DMS153 treated with DMSO at 0.1 percent for 48 hours (cell line): ENCODE measurements around the gene COL18A1.

Source experiments
- DNase-seq: peaks from one replicate; lab custom pipeline; 2025; ENCODE audit not compliant: unreplicated experiment; lab: John Stamatoyannopoulos, UW

Gene COL18A1

GRCh38 chr21:45466330-45467220 lies 61.6 kb downstream of the COL18A1 start:
- no peak for DNase-seq

GRCh38 chr21:45467221-45467779 lies 62.3 kb downstream of the COL18A1 start:
- DNase-seq: no peak

- DNase-seq: no peak
Observed at GRCh38 chr21:45468051-45468970, 63.3 kb downstream of the COL18A1 start.

- DNase-seq: no peak
Observed at GRCh38 chr21:45468971-45469272, 64.0 kb downstream of the COL18A1 start.

GRCh38 chr21:45469273-45470086 lies 64.5 kb downstream of the COL18A1 start:
- DNase-seq: no peak

GRCh38 chr21:45470087-45470515 lies 65.1 kb downstream of the COL18A1 start:
- no peak for DNase-seq

GRCh38 chr21:45470773-45471524 lies 66.0 kb downstream of the COL18A1 start:
- DNase-seq: no peak

- DNase-seq: no peak
Observed at GRCh38 chr21:45471525-45472221, 66.7 kb downstream of the COL18A1 start.

GRCh38 chr21:45472445-45473365 lies 67.7 kb downstream of the COL18A1 start:
- DNase-seq: no peak

GRCh38 chr21:45473496-45474322 lies 68.7 kb downstream of the COL18A1 start:
- DNase-seq: no peak

- DNase-seq: no peak
Observed at GRCh38 chr21:45474323-45474950, 69.5 kb downstream of the COL18A1 start.

GRCh38 chr21:45475004-45475685 lies 70.2 kb downstream of the COL18A1 start:
- DNase-seq: no peak

GRCh38 chr21:45475797-45476570 lies 71.0 kb downstream of the COL18A1 start:
- DNase-seq: no peak

- no peak for DNase-seq
Observed at GRCh38 chr21:45476582-45476981, 71.6 kb downstream of the COL18A1 start.

GRCh38 chr21:45477176-45478114 lies 72.5 kb downstream of the COL18A1 start:
- no peak for DNase-seq
